GM19238 (cell line): ENCODE data around the gene MGAT5B.

Experiments
- DNase-seq: peaks from one replicate; pipeline ENCODE4 v3.0.0; 2011; ENCODE audit warnings: low spot score; ENCODE audit not compliant: insufficient read length

MGAT5B gene

GRCh38 chr17:76998839-76999238 lies 130.6 kb downstream of the MGAT5B start:
- no peak for DNase-seq
